ENCODE data around the gene THEMIS. TPM values are rescaled to one million over a fixed set of nuclear protein-coding genes. Genes with fewer than 3 reads are reported as not detected.
"Not testable (repeated sequence)": the region's sequence is repeated elsewhere in the genome, so short reads cannot be mapped to it uniquely, and the experiment has no call there.

The THEMIS gene
- total RNA-seq, 4 donors from 2014 or later: 1.6 TPM; not detected in 3

DNA sequence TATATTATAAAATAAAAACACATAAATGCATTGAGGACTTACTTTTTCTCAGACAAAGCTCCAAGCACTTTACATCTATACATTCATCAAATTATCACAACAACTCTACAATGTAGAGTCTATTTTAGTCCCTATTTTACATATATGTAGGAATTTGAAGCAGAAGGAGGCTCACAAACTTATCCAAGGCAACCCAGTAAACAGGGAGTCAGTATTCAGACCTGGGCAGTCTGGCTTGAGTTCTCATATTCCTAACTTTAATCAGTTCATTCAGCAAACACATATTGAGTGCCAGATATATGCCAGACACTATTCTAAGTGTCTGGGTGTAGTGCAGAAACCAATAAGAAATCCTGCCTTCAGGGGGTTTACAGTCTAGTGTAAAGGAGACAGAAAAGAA lies 194.6 kb downstream of the THEMIS start:
- no peak overlapping the region for H3K4me3 ChIP-seq
- no peak for DNase-seq (ENCODE audit: low spot score in 2 of 2)
- no peak overlapping the region for H3K27ac ChIP-seq
- H3K9me3 ChIP-seq: no peaks in the 10 kb centered on the region
- H3K27me3 ChIP-seq: no peaks in the 10 kb centered on the region
- no peaks in the 10 kb centered on the region for H3K4me1 ChIP-seq
- TF ChIP-seq EP300 (IDR thresholded peaks at IDR 0.05) (no peak), POLR2A (IDR thresholded peaks at IDR 0.05) (no peak), POLR2AphosphoS5 (IDR thresholded peaks at IDR 0.05) (no peak), CTCF (IDR thresholded peaks at IDR 0.05) (no peak)
- H3K36me3 ChIP-seq: no peaks in the 10 kb centered on the region

- TF ChIP-seq CTCF (IDR thresholded peaks at IDR 0.05) (no peak), POLR2AphosphoS5 (IDR thresholded peaks at IDR 0.05) (no peak)
- no peaks in the 10 kb centered on the region for H3K36me3 ChIP-seq
These were observed 205.8 kb downstream of the THEMIS start for GRCh38 chr6:127695108-127695507.

GRCh38 chr6:127691146-127691545 lies 209.7 kb downstream of the THEMIS start:
- no peak overlapping the region for H3K4me3 ChIP-seq
- no peak overlapping the region for H3K27ac ChIP-seq
- no peaks in the 10 kb centered on the region for H3K4me1 ChIP-seq
- no peaks in the 10 kb centered on the region for H3K9me3 ChIP-seq
- H3K36me3 ChIP-seq: no peaks in the 10 kb centered on the region
- DNase-seq (ENCODE audit: low spot score in 2 of 2): no peak
- TF ChIP-seq POLR2A (IDR thresholded peaks at IDR 0.05) (no peak), POLR2AphosphoS5 (IDR thresholded peaks at IDR 0.05) (no peak), EP300 (IDR thresholded peaks at IDR 0.05) (no peak), CTCF (IDR thresholded peaks at IDR 0.05) (no peak)
- no peaks in the 10 kb centered on the region for H3K27me3 ChIP-seq

More at GRCh38 chr6:127695108-127695507, 205.8 kb downstream of the THEMIS start:
- H3K9me3 ChIP-seq: no peaks in the 10 kb centered on the region
- no peak overlapping the region for H3K4me3 ChIP-seq
- H3K27me3 ChIP-seq: no peaks in the 10 kb centered on the region
- DNase-seq (ENCODE audit: low spot score in 2 of 2): no peak
- H3K27ac ChIP-seq: no peak overlapping the region
- no peaks in the 10 kb centered on the region for H3K4me1 ChIP-seq

DNA sequence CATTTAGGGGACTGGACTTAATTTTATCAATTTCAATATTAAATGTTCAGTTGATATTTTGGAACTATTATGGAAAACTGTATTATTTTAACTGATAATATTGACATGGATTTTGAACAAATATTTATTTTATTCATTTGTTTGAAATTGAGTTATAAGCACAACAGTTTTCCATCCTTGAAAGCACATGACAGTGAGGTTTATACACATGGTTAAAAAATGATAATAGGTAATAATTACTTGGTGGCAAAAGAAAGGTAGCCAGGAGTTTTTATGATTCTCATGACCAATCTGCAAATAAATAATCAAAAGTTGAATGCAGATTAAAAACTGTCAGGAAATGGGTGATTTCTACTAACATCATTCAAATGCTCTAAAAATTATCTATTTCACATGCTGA lies 210.3 kb downstream of the THEMIS start:
- no peak for DNase-seq (ENCODE audit: low spot score in 2 of 2)
- no peak overlapping the region for H3K27ac ChIP-seq
- no peak for TF ChIP-seq CTCF (IDR thresholded peaks at IDR 0.05)
- TF ChIP-seq POLR2A (IDR thresholded peaks at IDR 0.05): no peak
- TF ChIP-seq EP300 (IDR thresholded peaks at IDR 0.05): no peak
- TF ChIP-seq POLR2AphosphoS5 (IDR thresholded peaks at IDR 0.05): no peak
- no peaks in the 10 kb centered on the region for H3K36me3 ChIP-seq
- no peaks in the 10 kb centered on the region for H3K27me3 ChIP-seq
- H3K4me1 ChIP-seq: no peaks in the 10 kb centered on the region
- H3K4me3 ChIP-seq: no peak overlapping the region
- H3K9me3 ChIP-seq: no peaks in the 10 kb centered on the region

GRCh38 chr6:127690092-127690491 lies 210.8 kb downstream of the THEMIS start:
- H3K4me1 ChIP-seq: no peaks in the 10 kb centered on the region
- TF ChIP-seq POLR2AphosphoS5 (IDR thresholded peaks at IDR 0.05) (no peak), EP300 (IDR thresholded peaks at IDR 0.05) (no peak), POLR2A (IDR thresholded peaks at IDR 0.05) (no peak), CTCF (IDR thresholded peaks at IDR 0.05) (no peak)
- no peak for DNase-seq (ENCODE audit: low spot score in 2 of 2)
- H3K9me3 ChIP-seq: no peaks in the 10 kb centered on the region
- no peak overlapping the region for H3K27ac ChIP-seq
- no peaks in the 10 kb centered on the region for H3K36me3 ChIP-seq
- H3K27me3 ChIP-seq: no peaks in the 10 kb centered on the region
- no peak overlapping the region for H3K4me3 ChIP-seq

DNA sequence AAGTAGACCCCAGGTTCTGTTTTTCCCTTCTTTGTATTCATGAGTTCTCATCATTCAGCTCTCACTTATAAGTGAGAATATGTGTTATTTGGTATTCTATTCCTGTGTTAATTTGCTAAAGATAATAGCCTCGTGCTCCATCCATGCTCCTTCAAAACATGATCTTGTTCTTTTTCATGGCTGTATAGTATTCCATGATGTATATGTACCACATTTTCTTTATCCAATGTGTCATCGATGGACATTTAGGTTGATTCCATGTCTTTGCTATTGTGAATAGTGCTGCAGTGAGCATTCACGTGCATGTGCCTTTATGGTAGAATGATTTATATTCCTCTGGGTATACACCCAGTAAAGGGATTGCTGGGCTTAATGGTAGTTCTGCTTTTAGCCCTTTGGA lies 213.4 kb downstream of the THEMIS start:
- 83% methylated on average over 3 of the region's 3 CpGs for WGBS
- not testable (repeated sequence) for DNase-seq (ENCODE audit: low spot score in 2 of 2); H3K27ac ChIP-seq; H3K36me3 ChIP-seq; H3K27me3 ChIP-seq; H3K9me3 ChIP-seq; H3K4me1 ChIP-seq; H3K4me3 ChIP-seq

Measured in suprapubic skin (tissue), 4 donors.